GM13976 (cell line): ENCODE data around the gene SLC66A2.

Experiments used
- DNase-seq: peaks from one replicate; pipeline ENCODE4 v3.0.0; 2012; ENCODE audit warnings: low spot score
- in situ Hi-C: fragments of 300-500 bp; cut with MboI; formaldehyde crosslinking; loops from one replicate; pipeline ENCODE4 v1.12.0; 2022; ENCODE audit warnings: low sequenced_read_pairs, mixed read lengths, inconsistent platforms; ENCODE audit not compliant: unreplicated experiment
- TF ChIP-seq, protein P1 (sequence below): IDR thresholded peaks from 2 replicates; pipeline ENCODE4 v1.5.1; 2012; ENCODE audit warnings: borderline replicate concordance, mild to moderate bottlenecking; ENCODE audit not compliant: insufficient read depth; ENCODE audit errors: extremely low read depth, missing control alignments, control extremely low read depth

The SLC66A2 gene

DNA sequence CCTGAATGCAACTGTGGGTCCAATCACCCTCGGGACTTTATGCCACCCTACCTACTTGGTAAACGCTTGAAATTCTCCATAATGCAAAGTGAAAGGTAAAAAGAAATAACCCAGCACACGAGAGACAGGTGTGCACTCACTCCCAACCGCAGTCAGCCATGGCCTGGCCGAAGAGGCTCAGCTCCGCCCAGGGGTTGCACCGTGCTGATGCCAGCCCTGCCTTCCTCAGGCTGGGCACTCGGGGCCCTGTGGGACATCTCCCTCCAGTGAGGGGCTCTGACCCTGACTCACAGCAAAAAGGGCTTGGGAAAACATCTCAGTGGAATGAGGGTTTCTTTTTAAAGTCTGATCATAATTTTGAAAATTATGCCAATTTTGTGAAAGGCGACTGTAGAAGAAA lies 13.3 kb downstream of the SLC66A2 start:
- in situ Hi-C loops, result no loop called here
- TF ChIP-seq, protein P1, sequence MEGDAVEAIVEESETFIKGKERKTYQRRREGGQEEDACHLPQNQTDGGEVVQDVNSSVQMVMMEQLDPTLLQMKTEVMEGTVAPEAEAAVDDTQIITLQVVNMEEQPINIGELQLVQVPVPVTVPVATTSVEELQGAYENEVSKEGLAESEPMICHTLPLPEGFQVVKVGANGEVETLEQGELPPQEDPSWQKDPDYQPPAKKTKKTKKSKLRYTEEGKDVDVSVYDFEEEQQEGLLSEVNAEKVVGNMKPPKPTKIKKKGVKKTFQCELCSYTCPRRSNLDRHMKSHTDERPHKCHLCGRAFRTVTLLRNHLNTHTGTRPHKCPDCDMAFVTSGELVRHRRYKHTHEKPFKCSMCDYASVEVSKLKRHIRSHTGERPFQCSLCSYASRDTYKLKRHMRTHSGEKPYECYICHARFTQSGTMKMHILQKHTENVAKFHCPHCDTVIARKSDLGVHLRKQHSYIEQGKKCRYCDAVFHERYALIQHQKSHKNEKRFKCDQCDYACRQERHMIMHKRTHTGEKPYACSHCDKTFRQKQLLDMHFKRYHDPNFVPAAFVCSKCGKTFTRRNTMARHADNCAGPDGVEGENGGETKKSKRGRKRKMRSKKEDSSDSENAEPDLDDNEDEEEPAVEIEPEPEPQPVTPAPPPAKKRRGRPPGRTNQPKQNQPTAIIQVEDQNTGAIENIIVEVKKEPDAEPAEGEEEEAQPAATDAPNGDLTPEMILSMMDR, result no peak
- DNase-seq, result no peak

DNA sequence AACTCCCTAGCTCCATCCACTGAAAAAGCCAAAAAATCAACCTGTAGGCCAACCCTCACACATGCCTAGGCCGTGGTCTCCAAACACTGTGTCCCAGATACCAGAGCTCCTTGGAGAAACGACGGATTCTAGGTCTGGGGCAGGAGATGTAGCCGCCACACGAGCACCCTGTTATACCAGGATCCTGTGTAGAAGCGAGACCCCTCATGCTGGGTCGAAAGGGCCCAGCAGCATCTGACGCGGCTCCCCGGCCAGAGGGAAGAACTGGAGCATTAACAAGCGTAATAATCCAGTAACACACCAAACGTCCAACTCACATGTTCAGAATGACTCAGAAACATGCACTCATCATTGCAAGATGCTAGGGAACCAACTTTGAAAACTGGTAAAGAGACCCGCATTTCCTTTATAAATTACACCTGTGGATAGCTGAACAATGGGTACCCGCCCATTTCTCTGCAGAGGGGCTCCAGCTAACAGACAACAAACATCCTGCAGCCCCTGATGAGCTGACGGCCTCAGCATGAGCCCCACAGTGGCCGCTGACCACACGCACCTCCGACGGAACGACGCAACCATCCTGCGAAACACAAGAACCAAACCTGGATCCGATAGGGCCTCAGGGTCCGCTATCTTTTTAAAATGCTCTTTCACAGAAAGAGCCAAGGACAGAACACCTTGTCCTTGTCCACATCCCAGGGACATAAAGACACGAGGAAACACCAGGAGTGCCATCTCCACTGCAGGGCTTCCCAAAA lies 14.2 kb downstream of the SLC66A2 start:
- no peak for DNase-seq
- in situ Hi-C loops, result no loop called here
- TF ChIP-seq, protein P1, result no peak

DNA sequence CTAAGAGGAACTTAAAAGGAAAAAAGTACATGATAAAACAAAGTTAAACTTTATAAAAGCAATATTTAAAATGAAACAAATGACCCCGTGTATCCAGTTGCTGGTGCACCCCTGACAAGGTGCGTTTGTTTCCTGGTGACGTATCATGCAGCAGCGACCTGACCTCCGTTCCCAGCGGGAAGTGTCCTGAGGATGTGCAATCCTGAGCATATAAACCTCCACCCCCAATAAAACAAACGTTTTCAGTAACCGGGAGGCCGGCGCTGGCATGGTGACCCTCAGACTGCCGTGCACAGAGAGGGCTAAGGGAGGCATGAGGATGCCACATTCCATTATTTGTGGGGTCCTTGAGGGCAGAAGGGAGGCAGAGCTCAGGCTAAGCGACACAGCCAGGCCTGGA lies 14.8 kb downstream of the SLC66A2 start:
- TF ChIP-seq, protein P1, result no peak
- no peak for DNase-seq

DNA sequence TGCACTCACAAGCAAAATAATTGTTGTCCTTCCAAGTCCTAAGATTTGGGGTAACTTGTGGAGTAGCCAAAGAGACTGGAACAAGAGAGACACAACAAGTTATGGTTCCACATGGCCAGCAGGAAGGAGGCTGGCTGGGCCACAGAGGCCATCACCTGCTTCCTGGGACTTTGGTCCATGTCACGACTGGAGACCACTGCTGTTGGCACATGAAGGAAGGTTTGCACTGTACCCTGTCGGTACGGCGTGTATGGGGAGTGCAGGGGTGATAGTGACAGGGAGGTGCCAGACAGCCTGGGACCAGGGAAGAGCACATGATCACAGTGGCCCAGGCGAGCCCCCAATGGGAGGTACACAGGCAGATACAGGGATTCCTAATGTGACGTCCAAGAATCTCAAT lies 15.5 kb downstream of the SLC66A2 start:
- TF ChIP-seq, protein P1, result no peak
- no peak for DNase-seq
- in situ Hi-C loops, result no loop called here

More for the DNA sequence above, 14.8 kb downstream of the SLC66A2 start:
- in situ Hi-C loops, result no loop called here

DNA sequence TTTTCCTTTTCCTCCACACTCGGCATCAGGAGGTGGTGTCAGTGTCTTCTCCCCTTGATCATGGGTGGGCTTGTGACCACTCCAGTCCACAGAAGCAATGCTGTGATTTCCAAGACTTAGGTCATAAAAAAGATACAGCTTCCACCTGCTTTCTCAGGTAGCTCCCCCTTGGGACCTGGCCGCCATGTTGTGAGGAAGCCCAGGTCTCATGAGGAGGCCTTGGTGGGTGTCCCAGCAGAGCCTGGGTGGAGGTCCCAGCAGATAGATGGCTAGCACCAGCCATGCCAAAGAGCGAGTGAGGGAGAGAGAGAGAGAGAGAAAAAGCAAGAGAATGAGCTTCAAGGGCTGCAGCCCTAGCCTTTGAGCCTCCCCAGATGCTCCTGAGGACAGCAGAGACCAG lies 16.0 kb downstream of the SLC66A2 start:
- in situ Hi-C loops, result no loop called here
- TF ChIP-seq, protein P1, result no peak
- no peak for DNase-seq

DNA sequence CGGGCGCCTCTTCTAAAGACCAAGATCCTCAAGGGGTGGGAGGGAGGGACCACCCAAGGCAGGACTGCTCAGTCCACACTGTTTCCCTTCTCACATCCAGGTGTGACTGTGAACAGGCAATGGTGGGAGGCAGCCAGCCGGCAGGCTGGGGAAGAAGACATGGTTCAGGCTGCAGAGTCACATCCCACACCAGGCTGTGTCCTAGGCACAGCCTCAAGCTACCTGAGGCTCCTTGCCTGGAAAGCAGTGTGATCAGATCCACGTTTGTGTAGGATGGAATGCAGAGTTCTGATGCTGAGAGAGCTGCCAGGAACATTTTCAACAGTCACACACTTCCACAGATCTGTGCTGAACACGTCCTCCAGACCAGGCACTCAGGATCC lies 16.4 kb downstream of the SLC66A2 start:
- TF ChIP-seq, protein P1, result no peak

More for the DNA sequence above, 16.4 kb downstream of the SLC66A2 start:
- no peak for DNase-seq
- in situ Hi-C loops, result no loop called here
